Activated naive CD4-positive, alpha-beta T cell treated with Interleukin-2 at 50 U/mL for 16 hours (primary cell): ENCODE results near the gene RUBCN.
"Not testable (repeated sequence)": the region's sequence is repeated elsewhere in the genome, so short reads cannot be mapped to it uniquely, and the experiment has no call there.

Source experiments
- DNase-seq: peaks from one replicate; pipeline ENCODE4 v3.0.0-alpha.2; 2020

Gene RUBCN

GRCh38 chr3:197733042-197733441 is 3.7 kb downstream of the RUBCN start:
- DNase-seq, result no peak

DNA sequence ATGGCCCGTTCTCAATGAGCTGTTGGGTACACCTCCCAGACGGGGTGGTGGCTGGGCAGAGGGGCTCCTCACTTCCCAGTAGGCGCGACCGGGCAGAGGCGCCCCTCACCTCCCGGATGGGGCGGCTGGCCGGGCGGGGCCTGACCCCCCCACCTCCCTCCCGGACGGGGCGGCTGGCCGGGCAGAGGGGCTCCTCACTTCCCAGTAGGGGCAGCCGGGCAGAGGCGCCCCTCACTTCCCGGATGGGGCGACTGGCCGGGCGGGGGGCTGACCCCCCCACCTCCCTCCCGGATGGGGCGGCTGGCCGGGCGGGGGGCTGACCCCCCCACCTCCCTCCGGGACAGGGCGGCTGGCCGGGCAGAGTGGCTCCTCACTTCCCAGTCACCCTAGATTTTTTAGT is 5.2 kb downstream of the RUBCN start:
- DNase-seq, result not testable (repeated sequence)

DNA sequence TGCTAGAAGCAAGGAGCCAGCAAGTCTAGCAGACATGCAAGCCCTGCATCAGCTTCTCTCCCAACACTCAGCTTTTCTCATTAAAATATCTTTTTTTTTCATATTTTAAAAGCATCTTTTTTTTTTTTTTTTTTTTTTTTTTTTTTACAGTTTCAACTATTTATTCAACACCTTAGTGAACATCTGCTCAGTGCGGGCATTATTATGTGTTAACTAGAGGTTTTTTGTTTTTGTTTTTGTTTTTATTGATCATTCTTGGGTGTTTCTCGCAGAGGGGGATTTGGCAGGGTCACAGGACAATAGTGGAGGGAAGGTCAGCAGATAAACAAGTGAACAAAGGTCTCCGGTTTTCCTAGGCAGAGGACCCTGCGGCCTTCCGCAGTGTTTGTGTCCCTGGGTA is 5.9 kb downstream of the RUBCN start:
- DNase-seq, result not testable (repeated sequence)

DNA sequence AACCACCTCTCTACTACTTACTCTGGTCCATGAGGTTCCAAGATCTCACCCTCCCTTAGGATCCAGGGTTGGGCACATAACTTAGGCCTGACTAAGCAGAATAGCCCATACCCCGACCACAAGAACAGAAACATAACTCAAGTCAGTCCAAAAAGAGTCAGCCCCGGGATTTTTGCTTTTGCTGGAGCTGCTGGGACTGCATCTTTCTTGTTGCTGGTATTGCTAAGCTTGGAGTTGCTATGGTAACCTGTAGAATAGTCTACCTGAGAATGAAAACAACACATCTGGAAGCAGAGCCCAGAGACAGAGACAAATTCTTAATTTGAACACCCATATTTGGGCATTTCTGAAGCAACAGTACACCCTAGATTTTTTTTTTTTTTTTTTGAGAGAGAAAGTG is 6.5 kb downstream of the RUBCN start:
- DNase-seq, result no peak

DNA sequence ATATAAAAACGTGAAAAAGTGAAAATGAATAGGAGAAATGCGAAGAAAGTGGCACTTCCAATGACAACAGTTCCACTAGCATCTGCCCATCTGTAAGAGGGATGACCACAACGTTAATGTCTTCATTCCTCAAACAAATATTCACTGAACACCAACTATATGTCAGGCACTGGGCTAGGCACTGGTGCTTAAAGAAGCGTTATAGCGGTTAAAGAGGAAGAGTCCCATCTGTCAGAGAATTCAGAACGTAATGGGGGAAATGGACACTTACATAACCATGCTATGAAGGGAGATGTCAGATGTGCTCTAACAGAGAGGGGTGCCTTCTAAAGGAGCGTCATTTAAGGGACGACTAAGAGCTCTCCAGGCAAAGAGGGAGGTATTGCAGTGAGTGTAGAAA is 8.2 kb downstream of the RUBCN start:
- no peak for DNase-seq

DNA sequence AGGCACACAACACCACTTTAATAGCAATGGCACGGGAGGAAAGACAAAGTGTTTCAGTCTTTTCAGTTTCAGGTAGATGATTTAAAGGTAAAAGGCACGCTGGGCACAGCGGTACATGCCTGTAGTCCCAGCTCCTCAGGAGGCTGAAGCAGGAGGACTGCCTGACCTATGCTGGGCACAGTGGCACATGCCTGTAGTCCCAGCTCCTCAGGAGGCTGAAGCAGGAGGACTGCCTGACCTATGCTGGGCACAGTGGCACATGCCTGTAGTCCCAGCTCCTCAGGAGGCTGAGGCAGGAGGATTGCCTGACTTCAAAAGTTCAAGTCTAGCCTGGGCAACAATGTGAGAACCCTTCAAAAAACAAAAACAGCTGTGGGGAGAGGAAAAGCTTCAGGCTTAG is 8.8 kb downstream of the RUBCN start:
- not testable (repeated sequence) for DNase-seq

- no peak for DNase-seq
Observed at GRCh38 chr3:197722734-197723133, 14.0 kb downstream of the RUBCN start.

DNA sequence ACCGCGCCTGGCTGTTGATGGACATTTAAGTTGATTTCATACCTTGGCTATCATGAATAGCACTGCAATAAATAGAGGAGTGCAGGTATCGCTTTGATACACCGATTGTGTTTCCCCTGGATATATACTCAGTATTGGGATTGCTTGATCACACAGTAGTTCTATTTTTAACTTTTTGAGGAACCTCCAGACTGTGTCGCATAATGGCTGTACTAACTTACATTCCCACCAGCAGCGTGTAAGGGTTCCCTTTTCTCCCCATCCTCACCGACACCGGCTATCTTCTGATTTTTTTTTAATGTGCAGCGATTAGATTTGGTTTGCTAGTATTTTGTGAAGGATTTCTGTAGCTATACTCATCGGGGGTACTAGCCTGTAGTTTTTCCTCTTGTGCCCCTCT is 16.0 kb downstream of the RUBCN start:
- no peak for DNase-seq

GRCh38 chr3:197718891-197719290 is 17.8 kb downstream of the RUBCN start:
- no peak for DNase-seq

- no peak for DNase-seq
Observed at GRCh38 chr3:197714251-197714650, 22.5 kb downstream of the RUBCN start.

DNA sequence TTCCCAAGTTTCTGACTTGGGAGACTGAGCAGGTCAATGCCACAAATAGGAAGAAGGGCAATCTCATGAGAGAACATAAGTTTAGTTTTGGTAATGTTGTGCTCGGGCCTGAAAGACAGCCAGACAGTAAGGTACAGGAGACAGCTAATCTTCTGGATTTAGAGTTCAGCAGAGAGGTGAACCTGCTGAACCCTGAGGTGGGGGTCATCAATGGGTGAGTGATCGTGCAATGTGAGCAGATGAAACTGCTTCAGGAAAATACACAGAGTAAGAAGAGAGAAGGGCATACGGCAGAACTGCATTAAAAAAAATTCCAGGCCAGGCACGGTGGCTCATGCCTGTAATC is 23.3 kb downstream of the RUBCN start:
- no peak for DNase-seq

- peak; percentile 88 for DNase-seq
Observed at GRCh38 chr3:197711973-197712707, 24.6 kb downstream of the RUBCN start.

DNA sequence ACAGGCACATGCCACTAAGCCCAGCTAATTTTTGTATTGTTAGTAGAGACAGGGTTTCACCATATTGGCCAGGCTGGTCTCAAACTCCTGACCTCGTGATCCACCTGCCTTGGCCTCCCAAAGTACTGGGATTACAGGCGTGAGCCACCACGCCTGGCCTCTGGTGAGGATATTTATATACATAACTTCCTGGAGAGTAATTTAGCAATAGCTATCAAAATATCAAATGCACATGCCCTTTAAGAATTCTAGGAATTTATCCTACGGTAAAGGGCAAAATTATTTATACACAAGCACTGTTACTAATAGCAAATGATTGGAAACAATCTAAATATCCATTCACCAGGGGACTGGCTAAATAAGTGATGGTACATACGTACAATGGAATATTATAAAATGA is 25.7 kb downstream of the RUBCN start:
- DNase-seq, result not testable (repeated sequence)

DNA sequence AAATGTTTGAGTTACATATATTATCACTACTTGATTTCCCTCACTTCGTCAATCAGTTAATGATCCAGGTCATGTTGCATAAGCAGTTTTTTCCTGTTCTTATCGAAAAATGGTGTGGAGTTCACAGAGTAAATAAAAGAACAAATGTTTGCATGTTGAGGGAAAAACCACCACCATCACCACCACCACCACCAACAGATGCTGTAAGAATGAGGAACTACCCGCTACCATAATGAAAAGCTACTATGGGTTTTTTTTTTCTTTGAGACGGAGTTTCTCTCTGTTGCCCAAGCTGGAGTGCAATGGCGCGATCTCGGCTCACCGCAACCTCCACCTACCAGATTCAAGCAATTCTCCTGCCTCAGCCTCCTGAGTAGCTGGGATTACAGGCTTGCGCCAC is 27.6 kb downstream of the RUBCN start:
- DNase-seq, result no peak

DNA sequence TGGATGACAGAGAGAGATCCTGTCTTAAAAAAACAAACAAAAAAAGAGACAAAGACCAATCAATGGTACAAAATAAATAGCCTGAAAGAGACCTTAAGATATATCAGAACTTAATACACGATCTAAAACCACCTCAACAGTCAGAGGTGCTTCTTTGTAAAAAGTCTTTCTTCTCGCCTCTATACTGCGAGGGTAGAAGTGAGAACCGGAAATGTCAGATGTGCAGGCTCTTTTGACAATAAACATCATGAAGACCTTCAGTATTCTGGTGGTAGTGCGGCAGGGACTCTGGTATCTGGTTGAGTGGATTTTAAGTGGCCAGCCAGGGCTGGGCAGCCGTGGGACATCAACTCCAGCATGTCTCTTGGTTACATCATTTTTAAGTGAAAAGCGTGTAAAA is 30.0 kb downstream of the RUBCN start:
- DNase-seq, result no peak

DNA sequence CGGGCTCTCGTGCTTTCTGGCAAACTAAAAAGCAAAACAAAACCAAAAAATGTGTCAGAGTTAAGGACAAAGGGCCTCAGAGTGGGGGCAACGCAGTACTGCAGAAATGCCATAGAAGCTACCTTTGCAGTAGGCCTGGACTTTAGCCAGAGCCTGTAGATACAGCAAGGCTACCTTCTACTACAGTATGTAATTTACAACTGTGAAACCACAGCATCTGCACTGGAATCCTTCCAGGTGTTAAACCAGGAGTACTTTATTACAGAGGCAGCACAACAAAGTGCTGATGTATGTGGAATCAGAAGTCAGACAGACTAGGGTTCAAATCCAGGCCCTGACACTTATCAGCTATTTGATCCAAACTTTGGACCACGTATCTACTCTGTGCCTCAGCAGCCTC is 34.9 kb downstream of the RUBCN start:
- DNase-seq, result no peak

- no peak for DNase-seq
Observed at GRCh38 chr3:197700095-197700494, 36.6 kb downstream of the RUBCN start.

DNA sequence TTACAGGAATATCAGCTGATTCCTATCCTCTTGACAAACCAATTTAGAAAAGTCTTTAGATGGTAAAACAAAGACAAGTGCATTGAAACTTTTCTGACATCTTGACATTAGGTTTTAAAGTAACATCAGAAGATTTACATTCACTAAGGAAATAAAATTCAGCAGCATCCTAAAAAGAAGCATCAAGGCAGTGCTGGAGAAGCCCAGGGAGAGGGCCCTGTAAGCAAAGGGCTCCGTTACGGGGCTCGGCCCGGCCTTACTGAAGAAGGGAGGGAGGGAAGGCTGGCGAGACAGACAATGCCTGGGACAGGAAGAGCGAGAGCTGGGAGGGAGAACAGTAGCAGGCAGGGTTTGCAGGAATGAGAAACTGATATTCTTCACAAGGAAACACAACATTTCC is 39.3 kb downstream of the RUBCN start:
- no peak for DNase-seq

DNA sequence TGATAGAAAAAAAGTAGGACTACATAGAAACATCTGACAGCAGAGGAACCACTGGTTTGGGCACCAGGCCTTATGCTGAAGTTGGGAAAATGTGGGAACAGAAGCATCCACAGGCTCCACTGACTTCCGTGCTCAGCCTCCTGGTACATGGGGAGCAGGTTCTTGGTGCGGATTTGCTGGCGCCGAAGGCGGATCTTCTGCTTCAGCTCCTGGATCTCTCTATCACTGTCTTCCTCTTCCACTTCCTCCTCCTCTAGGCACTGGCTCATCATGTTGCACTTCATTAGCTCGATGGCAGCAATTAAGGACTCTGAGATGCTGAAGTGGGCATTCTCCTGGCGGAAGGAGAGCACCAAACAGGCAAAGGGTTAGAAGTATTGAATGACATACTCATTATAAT is 42.5 kb downstream of the RUBCN start:
- DNase-seq, result no peak

DNA sequence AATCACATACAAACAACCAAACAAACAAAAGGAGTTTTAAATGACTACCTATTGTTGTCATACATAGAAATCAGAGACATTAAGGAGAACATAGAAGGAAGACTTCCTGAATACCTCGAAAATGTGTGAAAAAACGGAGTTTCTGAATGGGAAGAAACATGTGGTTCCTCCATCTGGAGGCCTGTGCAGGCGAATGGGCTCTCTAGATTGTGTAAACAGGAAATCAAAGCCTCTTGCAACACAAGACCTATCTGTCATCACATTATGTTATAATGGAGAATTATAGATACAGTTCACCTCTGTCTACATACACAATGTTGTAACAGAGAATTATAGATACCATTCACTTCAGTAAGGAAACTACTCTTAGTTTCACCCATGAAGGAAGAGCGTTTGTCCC is 44.1 kb downstream of the RUBCN start:
- DNase-seq, result no peak

- DNase-seq, result no peak
Observed at GRCh38 chr3:197690754-197691153, 46.0 kb downstream of the RUBCN start.

- no peak for DNase-seq
Observed at GRCh38 chr3:197687570-197687969, 49.1 kb downstream of the RUBCN start.

DNA sequence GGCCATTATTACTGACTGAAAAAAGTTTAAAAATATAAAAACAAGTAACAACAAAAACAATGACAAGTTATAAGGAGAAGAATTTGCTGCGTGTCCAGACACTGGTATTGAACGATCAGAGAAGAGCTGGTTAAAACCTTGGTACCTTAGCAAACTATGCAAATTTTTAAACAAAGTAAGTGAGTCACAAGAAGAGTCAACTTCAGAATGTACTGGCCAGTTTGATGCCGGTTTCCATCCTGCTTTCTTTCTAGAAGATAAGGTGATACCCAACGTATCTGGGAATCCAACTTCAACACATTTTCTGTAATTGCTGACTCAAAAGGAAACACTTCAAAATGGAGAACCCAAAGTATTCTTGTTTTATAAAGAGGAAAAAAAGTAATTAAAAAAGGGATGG is 49.8 kb downstream of the RUBCN start:
- DNase-seq, result no peak

GRCh38 chr3:197685546-197685945 is 51.2 kb downstream of the RUBCN start:
- no peak for DNase-seq

GRCh38 chr3:197683191-197683590 is 53.5 kb downstream of the RUBCN start:
- DNase-seq, result no peak

GRCh38 chr3:197682713-197683112 is 54.0 kb downstream of the RUBCN start:
- no peak for DNase-seq
